GM21381 (cell line): ENCODE data around the gene RNMT.
A peak's percentile ranks its signal among the peaks of the same experiment; 100 is the strongest.
"Not testable (repeated sequence)": the region's sequence is repeated elsewhere in the genome, so short reads cannot be mapped to it uniquely, and the experiment has no call there.

Experiments
- ATAC-seq: cut with Tn5 transposase; IDR thresholded peaks from one replicate; pipeline ENCODE4 v1.9.1; 2021; ENCODE audit warnings: mild to moderate bottlenecking, moderate library complexity; ENCODE audit not compliant: unreplicated experiment

Gene RNMT

GRCh38 chr18:13726232-13726971 lies at the start of gene RNMT, which contains the start of gene FAM210A:
Gene RNMT (plus strand): TSS chr18:13726673. CDS start chr18:13731518, 4,845 bp downstream.
Gene FAM210A (minus strand): TSS chr18:13726558. CDS start chr18:13682077, 44,481 bp downstream.
- peak; percentile 95 for ATAC-seq

GRCh38 chr18:13677350-13677749 lies 49.1 kb upstream of the RNMT start:
- ATAC-seq: not testable (repeated sequence)

DNA sequence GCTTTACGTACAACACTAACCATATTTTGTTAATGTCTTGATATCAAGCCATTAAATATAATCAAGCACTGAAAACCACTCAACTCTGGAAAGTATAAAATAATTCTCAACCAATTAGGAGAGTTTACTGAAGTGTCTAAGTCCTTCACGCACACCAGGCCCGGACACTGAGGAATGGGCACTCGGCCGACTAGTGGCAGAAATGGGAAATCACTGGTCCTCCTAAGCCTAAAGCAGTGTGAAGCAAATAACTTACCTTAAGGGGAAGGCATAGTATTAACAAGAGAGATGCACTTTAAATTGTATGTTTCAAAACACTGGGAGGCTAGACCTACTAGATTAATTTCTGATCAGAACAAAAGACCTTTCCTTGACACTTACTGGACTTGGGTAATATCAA lies 45.9 kb upstream of the RNMT start:
- ATAC-seq: no peak

DNA sequence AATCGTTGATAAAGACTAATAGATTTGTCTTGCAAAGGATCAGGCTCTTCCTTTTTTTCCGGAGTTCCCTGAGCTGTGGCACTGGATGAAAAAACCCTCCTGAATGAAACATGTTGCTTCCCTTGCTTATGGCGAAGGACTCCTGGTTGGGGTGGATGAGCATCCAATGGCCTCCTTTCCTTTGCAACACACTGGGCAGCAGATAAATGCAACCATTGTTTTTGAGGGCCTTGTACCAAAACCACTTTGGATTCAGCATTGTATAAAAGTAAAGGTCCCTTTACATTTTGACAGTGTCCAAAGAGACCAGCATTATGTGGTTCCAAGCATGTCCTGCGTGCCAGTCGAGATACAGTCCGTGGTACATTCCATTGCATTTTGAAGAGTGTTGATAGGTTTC lies 44.8 kb upstream of the RNMT start:
- no peak for ATAC-seq

DNA sequence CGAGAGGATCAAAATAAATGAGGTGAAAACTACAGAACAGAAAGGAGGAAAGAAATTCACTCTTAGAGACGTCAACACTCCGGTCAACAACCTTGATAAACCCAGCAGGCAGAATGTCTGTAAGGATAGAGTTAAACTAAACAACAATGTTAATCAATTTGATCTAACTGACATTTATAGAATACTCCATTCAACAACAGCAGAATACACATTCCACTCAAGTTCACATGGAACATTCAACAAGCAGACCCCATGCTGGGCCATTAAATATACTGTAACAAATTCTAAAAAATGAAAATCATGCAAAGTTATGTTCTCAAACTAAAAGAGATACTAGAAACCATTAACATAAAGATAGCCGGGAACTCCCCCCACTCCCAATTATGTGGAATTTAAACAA lies 41.9 kb upstream of the RNMT start:
- no peak for ATAC-seq

DNA sequence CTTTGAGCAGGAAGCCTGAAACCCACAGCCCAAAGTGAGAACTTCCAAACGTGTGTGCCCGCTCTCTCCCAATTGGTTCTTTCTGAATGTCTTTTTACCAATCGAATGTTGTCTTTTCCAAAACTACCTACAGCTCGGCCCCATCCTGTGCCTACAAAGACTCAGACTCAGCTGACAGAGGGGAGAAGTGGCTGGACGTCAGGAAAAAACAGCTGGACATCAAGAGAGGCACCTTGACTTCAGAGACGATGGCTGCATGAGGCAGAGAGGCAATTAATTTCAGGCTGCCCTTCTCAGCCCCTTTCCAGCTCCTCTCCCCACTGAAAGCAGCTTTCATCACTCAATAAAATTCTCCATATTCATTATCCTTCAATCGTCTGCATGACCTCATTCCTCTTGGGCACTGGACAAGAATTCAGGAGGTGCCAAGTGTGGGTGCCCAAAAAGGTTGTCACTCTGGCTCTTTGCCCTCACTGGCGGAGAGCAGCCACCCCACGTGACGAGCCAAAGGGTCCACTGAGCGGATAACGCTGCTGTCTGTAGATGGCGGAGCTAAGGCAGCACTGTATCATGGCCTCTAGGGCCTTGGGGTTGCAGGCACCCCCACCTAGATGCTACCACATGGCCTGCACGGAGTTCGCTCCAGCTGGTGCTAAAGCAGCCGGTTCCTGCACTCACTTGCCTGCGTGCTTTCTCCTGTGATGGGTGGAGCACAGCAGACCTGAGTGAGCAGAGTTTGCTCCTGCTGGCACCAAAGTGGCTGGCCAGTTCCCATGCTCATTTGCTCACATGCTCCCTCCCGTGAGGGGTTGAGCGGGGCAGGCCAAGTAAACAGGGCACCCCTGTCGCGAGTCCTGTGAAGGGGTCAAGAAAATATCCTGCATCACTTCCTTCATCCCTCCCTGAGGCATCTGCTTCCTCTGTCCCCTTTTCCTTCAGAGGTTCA lies 38.0 kb upstream of the RNMT start:
- ATAC-seq: no peak

GRCh38 chr18:13690060-13690459 lies 36.4 kb upstream of the RNMT start:
- ATAC-seq: not testable (repeated sequence)

DNA sequence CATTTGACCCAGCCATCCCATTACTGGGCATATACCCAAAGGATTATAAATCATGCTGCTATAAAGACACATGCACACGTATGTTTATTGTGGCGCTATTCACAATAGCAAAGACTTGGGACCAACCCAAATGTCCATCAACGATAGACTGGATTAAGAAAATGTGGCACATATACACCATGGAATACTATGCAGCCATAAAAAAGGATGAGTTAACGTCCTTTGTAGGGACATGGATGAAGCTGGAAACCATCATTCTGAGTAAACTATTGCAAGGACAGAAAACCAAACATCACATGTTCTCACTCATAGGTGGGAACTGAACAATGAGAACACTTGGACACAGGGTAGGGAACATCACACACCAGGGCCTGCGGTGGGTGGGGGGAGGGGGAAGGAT lies 31.1 kb upstream of the RNMT start:
- not testable (repeated sequence) for ATAC-seq

- ATAC-seq: no peak
Observed at GRCh38 chr18:13696961-13697360, 29.5 kb upstream of the RNMT start.

- ATAC-seq: no peak
Observed at GRCh38 chr18:13700153-13700552, 26.3 kb upstream of the RNMT start.

DNA sequence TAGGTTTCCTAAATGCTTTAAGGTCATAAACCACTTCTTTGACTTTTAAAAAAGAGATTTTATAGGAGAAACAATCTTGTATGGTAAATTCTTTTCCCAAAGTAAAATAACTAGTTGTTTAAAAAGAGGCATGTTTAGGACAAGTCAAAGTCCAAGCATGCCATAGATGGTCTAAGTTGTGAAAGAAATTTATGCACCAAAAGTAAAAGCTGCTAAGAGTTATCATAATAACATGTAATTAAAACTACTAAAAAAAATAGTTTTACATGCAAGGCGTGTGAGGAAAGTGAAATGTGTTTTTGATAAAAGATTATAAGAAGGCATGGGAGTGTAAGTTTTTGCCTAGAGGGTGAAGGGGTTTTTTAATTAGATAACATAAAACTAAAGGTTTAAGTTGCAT lies 22.6 kb upstream of the RNMT start:
- no peak for ATAC-seq

- no peak for ATAC-seq
Observed at GRCh38 chr18:13710414-13710831, 16.1 kb upstream of the RNMT start.

DNA sequence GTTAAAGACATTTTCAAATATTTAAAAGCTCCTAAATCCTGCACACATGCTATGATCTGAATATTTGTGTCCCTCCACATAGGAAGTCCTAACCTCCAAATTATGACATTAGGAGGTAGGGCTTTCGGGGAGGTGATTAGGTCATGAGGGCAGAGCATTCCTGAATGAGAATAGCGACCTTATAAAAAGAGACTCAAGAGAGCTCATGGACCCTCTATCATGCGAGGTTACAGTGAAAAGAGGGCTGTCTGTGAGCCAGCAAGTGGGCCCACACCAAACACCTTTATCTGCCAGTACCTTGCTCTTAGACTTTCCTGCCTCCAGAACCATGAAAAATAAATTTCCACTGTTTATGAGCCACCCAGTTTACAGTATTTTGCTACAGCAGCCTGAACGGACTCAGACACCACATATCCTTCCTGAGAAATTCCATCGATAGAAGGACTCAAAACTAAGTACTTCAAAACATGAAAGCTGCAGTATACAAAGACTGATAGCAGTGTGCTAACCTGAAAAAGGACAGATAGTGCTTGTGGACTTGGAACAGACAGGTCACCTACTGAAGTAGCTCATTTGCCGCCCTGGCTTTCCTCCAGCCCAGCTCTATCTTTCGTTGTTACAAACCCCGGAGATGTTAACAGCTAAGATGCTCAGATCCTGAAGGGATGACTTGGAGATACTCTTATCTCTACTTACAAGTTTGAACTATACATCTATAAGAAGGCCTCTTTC lies 13.9 kb upstream of the RNMT start:
- no peak for ATAC-seq

GRCh38 chr18:13713455-13714055 lies 12.9 kb upstream of the RNMT start:
- ATAC-seq: no peak

- ATAC-seq: no peak
Observed at GRCh38 chr18:13715330-13715729, 11.1 kb upstream of the RNMT start.

GRCh38 chr18:13716916-13717315 lies 9.6 kb upstream of the RNMT start:
- ATAC-seq: no peak

DNA sequence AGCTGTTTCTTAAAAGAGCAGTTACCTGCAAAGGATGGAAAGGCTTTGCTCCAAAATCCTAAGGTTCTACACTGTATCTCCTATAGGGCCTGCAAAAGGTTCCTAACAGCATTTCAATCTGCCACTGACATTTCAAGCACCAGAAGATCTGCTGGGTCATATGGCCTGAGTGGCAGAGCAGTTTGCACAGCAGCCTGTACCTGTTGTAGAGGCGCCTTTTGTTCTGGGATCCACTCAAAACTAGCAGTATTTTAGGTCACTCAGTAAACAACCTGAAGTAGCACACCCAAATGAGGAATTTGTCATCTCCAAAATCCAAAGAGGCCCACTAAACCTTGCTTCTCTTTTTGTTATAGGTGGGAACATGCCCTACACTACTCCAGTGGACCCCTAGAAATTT lies 6.3 kb upstream of the RNMT start:
- ATAC-seq: no peak

GRCh38 chr18:13720847-13721246 lies 5.6 kb upstream of the RNMT start:
- ATAC-seq: no peak

DNA sequence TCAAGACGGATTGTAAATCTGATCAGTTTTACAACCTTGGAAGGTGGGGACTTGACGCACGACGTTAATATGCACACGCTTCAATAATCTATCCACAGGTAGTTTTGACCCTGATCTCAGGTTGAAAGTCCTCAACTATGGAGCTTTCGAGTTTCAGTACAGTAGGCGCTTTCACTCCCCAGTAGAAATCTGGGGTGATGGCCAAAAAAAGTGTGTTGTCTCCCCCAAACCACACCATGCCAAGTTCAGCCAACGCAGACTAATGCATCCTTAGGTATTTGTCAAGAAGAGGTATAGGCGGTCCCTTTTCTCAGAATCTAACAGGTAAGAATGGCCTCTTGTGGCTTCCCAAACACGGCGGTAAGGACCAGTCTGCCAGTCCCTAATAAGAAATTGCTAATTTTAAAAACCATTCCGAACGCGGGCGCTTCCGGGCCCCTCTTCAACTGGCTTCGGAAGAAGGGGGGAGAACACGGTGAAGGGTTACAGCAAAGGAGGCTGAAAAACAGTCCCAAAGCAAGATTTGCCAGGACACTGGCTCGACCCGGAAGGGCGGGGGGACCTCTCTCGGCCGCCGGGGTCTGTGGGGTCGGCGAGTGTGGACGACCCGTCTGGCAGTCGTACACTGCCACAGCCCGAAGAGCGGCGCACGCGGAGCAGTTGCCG lies 774 bp upstream of the RNMT start:
- no peak for ATAC-seq

GRCh38 chr18:13726972-13727331 lies 479 bp downstream of the RNMT start:
- peak; percentile 16 for ATAC-seq
